Measurements from ENCODE around the gene MTUS2.

Gene MTUS2

GRCh38 chr13:29511980-29512379 is 691.8 kb downstream of the MTUS2 start:
- H3K4me3 ChIP-seq (ENCODE audit: control insufficient read depth in 1 of 7, extremely low read depth in 1 of 7, insufficient read depth in 4 of 7, low read depth in 2 of 7, low read length in 6 of 7) = no peak overlapping the region
- peaks cover 10 to 68% (median 56%) of the 10 kb centered on the region in 4 experiments for H3K36me3 ChIP-seq (ENCODE audit: control insufficient read depth in 4 of 4, insufficient read depth in 4 of 4, low read length in 3 of 4)
- POLR2A ChIA-PET = no interaction called here
- 96% methylated on average over 7 of the region's 8 CpGs for WGBS (ENCODE audit: insufficient coverage)
- no peak overlapping the region for H3K27ac ChIP-seq (ENCODE audit: insufficient read depth in 1 of 2, low read depth in 1 of 2, low read length in 2 of 2, poor library complexity in 1 of 2, severe bottlenecking in 2 of 2)
- DNase-seq = no peak
- no peaks in the 10 kb centered on the region for H3K4me1 ChIP-seq (ENCODE audit: control extremely low read depth in 1 of 4, control insufficient read depth in 4 of 4, insufficient read depth in 4 of 4, low read length in 3 of 4)
- no peaks in the 10 kb centered on the region for H3K27me3 ChIP-seq (replicated peaks in 2 of 5; ENCODE audit: control insufficient read depth in 4 of 5, insufficient read depth in 5 of 5, low read length in 4 of 5)
- CTCF ChIA-PET = no interaction called here
- no peaks in the 10 kb centered on the region for H3K9me3 ChIP-seq (ENCODE audit: control extremely low read depth in 1 of 5, control insufficient read depth in 4 of 5, insufficient read depth in 2 of 5, low read depth in 1 of 5, low read length in 4 of 5)

GRCh38 chr13:29513002-29513980 is 693.2 kb downstream of the MTUS2 start:
- Histone ChIP-seq H3K9me3 (ENCODE audit: control extremely low read depth in 1 of 5, control insufficient read depth in 4 of 5, insufficient read depth in 2 of 5, low read depth in 1 of 5, low read length in 4 of 5) (no peaks in the 10 kb centered on the region), H3K4me1 (ENCODE audit: control extremely low read depth in 1 of 4, control insufficient read depth in 4 of 4, insufficient read depth in 4 of 4, low read length in 3 of 4) (no peaks in the 10 kb centered on the region), H3K27me3 (replicated peaks in 2 of 5; ENCODE audit: control insufficient read depth in 4 of 5, insufficient read depth in 5 of 5, low read length in 4 of 5) (no peaks in the 10 kb centered on the region), H3K4me3 (ENCODE audit: control insufficient read depth in 1 of 7, extremely low read depth in 1 of 7, insufficient read depth in 4 of 7, low read depth in 2 of 7, low read length in 6 of 7) (no peak overlapping the region), H3K27ac (ENCODE audit: insufficient read depth in 1 of 2, low read depth in 1 of 2, low read length in 2 of 2, poor library complexity in 1 of 2, severe bottlenecking in 2 of 2) (no peak overlapping the region), H3K36me3 (ENCODE audit: control insufficient read depth in 4 of 4, insufficient read depth in 4 of 4, low read length in 3 of 4) (peaks cover 10 to 81% (median 68%) of the 10 kb centered on the region in 4 experiments)
- POLR2A ChIA-PET = no interaction called here
- DNase-seq = no peak
- CTCF ChIA-PET = interaction anchor here (1.0 kb wide), 1 partner anchor 602 kb away, joined by 4 read pairs; no protein-coding TSS in a partner anchor
- 98% methylated on average over 19 of the region's 24 CpGs for WGBS (ENCODE audit: insufficient coverage)

GRCh38 chr13:29513981-29514719 is 694.0 kb downstream of the MTUS2 start:
- WGBS (ENCODE audit: insufficient coverage) = 95% methylated on average over 29 of the region's 32 CpGs
- no peaks in the 10 kb centered on the region for H3K27me3 ChIP-seq (replicated peaks in 2 of 5; ENCODE audit: control insufficient read depth in 4 of 5, insufficient read depth in 5 of 5, low read length in 4 of 5)
- H3K4me1 ChIP-seq (ENCODE audit: control extremely low read depth in 1 of 4, control insufficient read depth in 4 of 4, insufficient read depth in 4 of 4, low read length in 3 of 4) = no peaks in the 10 kb centered on the region
- no peak overlapping the region for H3K4me3 ChIP-seq (ENCODE audit: control insufficient read depth in 1 of 7, extremely low read depth in 1 of 7, insufficient read depth in 4 of 7, low read depth in 2 of 7, low read length in 6 of 7)
- H3K36me3 ChIP-seq (ENCODE audit: control insufficient read depth in 4 of 4, insufficient read depth in 4 of 4, low read length in 3 of 4) = peaks cover 15 to 89% (median 73%) of the 10 kb centered on the region in 4 experiments
- no peaks in the 10 kb centered on the region for H3K9me3 ChIP-seq (ENCODE audit: control extremely low read depth in 1 of 5, control insufficient read depth in 4 of 5, insufficient read depth in 2 of 5, low read depth in 1 of 5, low read length in 4 of 5)
- no peak overlapping the region for H3K27ac ChIP-seq (ENCODE audit: insufficient read depth in 1 of 2, low read depth in 1 of 2, low read length in 2 of 2, poor library complexity in 1 of 2, severe bottlenecking in 2 of 2)
- CTCF ChIA-PET = interaction anchor here (0.8 to 1.3 kb wide), 2 partner anchors 10 to 24 kb away, joined by 3 to 5 read pairs; no protein-coding TSS in a partner anchor
- DNase-seq = no peak
- POLR2A ChIA-PET = no interaction called here

DNA sequence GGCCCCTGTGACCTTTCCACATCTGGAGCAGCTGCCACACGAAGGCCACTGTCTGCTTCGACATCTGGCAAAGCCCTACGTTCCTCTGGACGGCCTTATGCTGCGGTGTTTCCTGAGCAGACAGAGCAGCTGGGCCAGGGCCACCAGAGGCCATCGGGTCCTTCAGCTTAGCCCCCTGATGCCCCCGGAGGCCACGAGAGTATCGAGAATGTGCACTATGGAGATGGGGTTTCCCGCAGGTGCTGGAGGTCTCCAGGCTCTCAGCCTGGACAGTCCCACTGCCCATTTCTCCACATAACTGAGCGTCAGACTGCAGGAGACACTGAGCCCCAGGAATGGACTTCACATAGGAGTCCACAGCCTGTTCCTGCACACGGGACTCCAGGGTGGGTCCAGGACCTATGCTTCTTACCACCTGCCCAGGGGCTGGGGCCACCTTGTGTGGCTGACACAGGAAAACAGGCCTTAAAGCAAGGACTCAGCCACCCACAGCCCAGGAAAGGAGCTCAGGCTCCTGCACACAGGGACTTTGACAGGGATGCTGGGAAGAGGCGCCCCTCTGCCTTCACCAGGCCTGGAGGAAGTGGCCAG is 694.7 kb downstream of the MTUS2 start:
- Histone ChIP-seq H3K27ac (ENCODE audit: insufficient read depth in 1 of 2, low read depth in 1 of 2, low read length in 2 of 2, poor library complexity in 1 of 2, severe bottlenecking in 2 of 2) (no peak overlapping the region), H3K4me3 (ENCODE audit: control insufficient read depth in 1 of 7, extremely low read depth in 1 of 7, insufficient read depth in 4 of 7, low read depth in 2 of 7, low read length in 6 of 7) (no peak overlapping the region), H3K36me3 (ENCODE audit: control insufficient read depth in 4 of 4, insufficient read depth in 4 of 4, low read length in 3 of 4) (peaks cover 17 to 96% (median 78%) of the 10 kb centered on the region in 4 experiments), H3K9me3 (ENCODE audit: control extremely low read depth in 1 of 5, control insufficient read depth in 4 of 5, insufficient read depth in 2 of 5, low read depth in 1 of 5, low read length in 4 of 5) (no peaks in the 10 kb centered on the region), H3K27me3 (replicated peaks in 2 of 5; ENCODE audit: control insufficient read depth in 4 of 5, insufficient read depth in 5 of 5, low read length in 4 of 5) (no peaks in the 10 kb centered on the region), H3K4me1 (ENCODE audit: control extremely low read depth in 1 of 4, control insufficient read depth in 4 of 4, insufficient read depth in 4 of 4, low read length in 3 of 4) (no peaks in the 10 kb centered on the region)
- WGBS (ENCODE audit: insufficient coverage) = 83% methylated on average over 10 of the region's 13 CpGs
- no peak for DNase-seq
- POLR2A ChIA-PET = no interaction called here
- CTCF ChIA-PET = interaction anchor here (0.8 to 1.3 kb wide), 2 partner anchors 11 to 24 kb away, joined by 3 to 5 read pairs; no protein-coding TSS in a partner anchor

DNA sequence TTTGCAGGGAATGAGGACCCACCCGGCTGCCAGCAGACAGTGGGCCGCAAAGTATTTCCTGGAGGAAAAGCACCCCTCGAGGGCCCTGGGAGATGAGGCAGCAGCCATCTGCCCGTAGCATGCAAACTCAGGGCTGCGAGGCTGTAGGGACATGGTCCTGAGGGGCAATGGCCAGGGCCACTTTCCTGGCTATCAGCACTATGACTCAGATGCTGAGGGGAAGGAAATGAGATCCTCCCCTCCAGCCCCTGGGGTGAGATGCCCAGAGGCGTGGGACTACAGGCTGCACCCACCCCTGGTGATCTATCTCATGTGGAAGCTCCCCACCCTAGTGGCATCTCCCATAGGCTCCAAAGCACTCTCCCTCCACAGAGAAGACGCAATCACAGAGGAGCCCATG is 695.2 kb downstream of the MTUS2 start:
- no peak for DNase-seq
- Histone ChIP-seq H3K36me3 (ENCODE audit: control insufficient read depth in 4 of 4, insufficient read depth in 4 of 4, low read length in 3 of 4) (peaks cover 17 to 98% (median 77%) of the 10 kb centered on the region in 4 experiments), H3K27me3 (replicated peaks in 2 of 5; ENCODE audit: control insufficient read depth in 4 of 5, insufficient read depth in 5 of 5, low read length in 4 of 5) (no peaks in the 10 kb centered on the region), H3K4me3 (ENCODE audit: control insufficient read depth in 1 of 7, extremely low read depth in 1 of 7, insufficient read depth in 4 of 7, low read depth in 2 of 7, low read length in 6 of 7) (no peak overlapping the region), H3K4me1 (ENCODE audit: control extremely low read depth in 1 of 4, control insufficient read depth in 4 of 4, insufficient read depth in 4 of 4, low read length in 3 of 4) (no peaks in the 10 kb centered on the region), H3K9me3 (ENCODE audit: control extremely low read depth in 1 of 5, control insufficient read depth in 4 of 5, insufficient read depth in 2 of 5, low read depth in 1 of 5, low read length in 4 of 5) (no peaks in the 10 kb centered on the region), H3K27ac (ENCODE audit: insufficient read depth in 1 of 2, low read depth in 1 of 2, low read length in 2 of 2, poor library complexity in 1 of 2, severe bottlenecking in 2 of 2) (no peak overlapping the region)
- ChIA-PET POLR2A (no interaction called here), CTCF (interaction anchor here (1.3 kb wide), 1 partner anchor 23 kb away, joined by 3 read pairs; no protein-coding TSS in a partner anchor)
- WGBS (ENCODE audit: insufficient coverage) = 92% methylated on average over 7 of the region's 7 CpGs

DNA sequence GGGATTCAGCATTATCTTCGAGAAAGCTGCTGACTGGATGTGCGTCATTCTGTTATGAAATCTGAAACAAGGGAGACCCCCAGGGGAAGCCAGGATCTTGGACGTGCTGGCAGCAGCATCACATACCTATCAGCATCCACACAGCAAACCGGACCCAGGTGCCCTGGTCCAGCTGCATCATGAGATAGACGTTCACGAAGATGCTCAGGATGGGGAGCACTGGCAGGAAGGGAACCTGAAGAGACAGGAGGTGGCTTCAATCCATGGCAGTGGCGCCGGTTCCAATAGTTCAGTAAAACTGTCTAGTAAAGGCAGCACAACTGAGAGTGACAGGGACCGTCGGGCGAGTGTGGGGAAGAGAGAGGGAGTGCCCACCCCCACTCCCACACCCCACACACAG is 695.9 kb downstream of the MTUS2 start:
- H3K27ac ChIP-seq (ENCODE audit: insufficient read depth in 1 of 2, low read depth in 1 of 2, low read length in 2 of 2, poor library complexity in 1 of 2, severe bottlenecking in 2 of 2) = no peak overlapping the region
- no peaks in the 10 kb centered on the region for H3K4me1 ChIP-seq (ENCODE audit: control extremely low read depth in 1 of 4, control insufficient read depth in 4 of 4, insufficient read depth in 4 of 4, low read length in 3 of 4)
- ChIA-PET POLR2A (no interaction called here), CTCF (no interaction called here)
- H3K36me3 ChIP-seq (ENCODE audit: control insufficient read depth in 4 of 4, insufficient read depth in 4 of 4, low read length in 3 of 4) = peaks cover 20 to 99% (median 75%) of the 10 kb centered on the region in 4 experiments
- no peak overlapping the region for H3K4me3 ChIP-seq (ENCODE audit: control insufficient read depth in 1 of 7, extremely low read depth in 1 of 7, insufficient read depth in 4 of 7, low read depth in 2 of 7, low read length in 6 of 7)
- no peaks in the 10 kb centered on the region for H3K9me3 ChIP-seq (ENCODE audit: control extremely low read depth in 1 of 5, control insufficient read depth in 4 of 5, insufficient read depth in 2 of 5, low read depth in 1 of 5, low read length in 4 of 5)
- 98% methylated on average over 4 of the region's 11 CpGs for WGBS (ENCODE audit: insufficient coverage)
- no peaks in the 10 kb centered on the region for H3K27me3 ChIP-seq (replicated peaks in 2 of 5; ENCODE audit: control insufficient read depth in 4 of 5, insufficient read depth in 5 of 5, low read length in 4 of 5)
- DNase-seq = no peak

All from common myeloid progenitor, CD34-positive (primary cell).